Measurements from ENCODE around the gene NAA80.
A peak's percentile ranks its signal among the peaks of the same experiment; 100 is the strongest.

NAA80 gene, protein sequence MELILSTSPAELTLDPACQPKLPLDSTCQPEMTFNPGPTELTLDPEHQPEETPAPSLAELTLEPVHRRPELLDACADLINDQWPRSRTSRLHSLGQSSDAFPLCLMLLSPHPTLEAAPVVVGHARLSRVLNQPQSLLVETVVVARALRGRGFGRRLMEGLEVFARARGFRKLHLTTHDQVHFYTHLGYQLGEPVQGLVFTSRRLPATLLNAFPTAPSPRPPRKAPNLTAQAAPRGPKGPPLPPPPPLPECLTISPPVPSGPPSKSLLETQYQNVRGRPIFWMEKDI

DNA sequence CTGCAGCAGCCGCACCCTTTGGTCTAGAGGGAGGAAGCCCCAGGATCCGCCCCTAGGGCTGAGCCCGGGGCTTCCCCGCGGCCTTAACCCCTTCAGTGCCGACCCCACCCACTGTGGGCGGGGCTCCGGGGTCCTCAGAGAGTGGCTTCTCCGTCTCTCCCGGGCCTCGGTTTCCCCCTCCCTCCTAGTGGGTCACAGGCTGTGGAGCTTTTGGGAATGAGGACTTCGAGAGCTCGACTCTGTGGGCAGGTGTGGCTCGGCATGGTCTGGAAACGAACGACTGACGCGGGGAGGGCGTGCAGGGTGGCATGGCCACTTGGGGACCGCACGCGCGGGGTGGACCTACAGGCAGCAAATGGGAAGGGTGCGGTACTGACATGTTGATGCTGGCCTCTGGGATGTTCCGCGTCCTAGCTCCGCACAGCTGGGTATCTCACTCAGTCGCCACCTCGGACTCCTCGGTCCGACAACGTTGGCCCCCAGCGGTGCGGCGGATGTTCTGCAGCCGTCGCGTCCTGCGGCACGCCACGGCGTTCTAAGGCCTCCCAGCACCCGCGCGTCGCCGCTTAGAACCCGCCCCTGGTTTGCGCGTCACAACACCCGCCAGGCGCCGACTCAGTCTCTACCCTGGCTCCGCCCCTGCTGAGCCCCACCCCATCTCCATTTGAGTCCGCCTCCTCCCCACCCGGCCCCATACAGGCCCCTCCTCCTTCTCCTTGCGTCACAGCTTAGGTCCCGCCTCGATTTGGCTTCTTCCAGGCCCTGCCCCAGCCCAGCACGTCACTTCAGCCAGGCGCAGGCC is at the start of gene NAA80, which contains the start of gene HYAL3:
Gene NAA80 (minus strand): TSS at position 570 of the 802 bp plus-strand sequence. CDS start 1,942 bp downstream, outside the sequence.
Gene HYAL3 (minus strand): TSS at position 570 of the 802 bp plus-strand sequence. CDS start 3,803 bp downstream, outside the sequence.
- DNase-seq: peak; percentile 100

DNA sequence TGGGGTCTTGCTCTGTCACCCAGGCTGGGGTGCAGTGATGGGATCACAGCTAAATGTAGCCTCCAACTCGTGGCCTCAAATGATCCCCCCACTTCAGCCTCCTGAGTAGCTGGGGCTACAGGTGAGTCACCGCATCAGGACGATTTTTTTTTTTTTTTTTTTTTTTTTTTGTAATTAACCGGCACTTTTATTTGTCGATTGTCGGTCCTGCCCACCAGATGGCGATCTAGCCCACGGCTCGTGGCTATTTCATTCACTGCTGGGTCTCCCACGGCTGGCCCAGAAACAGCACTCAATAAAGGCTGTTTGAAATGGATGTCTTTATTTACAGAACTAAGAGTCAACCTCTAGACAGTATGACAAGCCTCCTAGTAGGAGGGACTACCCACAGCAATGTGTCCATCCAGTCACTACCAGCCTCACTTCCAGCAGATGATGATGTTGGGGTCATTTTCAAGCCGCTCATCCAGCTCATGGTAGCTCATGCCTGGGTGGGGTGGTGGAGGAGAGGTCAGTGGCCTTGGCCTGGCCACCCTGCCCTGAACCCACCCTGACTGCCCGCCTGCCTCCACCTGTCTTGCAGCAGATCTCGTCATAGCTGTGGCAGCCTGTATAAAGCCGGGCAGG is 48.1 kb upstream of the NAA80 start:
- peak; percentile 79 for DNase-seq

DNA sequence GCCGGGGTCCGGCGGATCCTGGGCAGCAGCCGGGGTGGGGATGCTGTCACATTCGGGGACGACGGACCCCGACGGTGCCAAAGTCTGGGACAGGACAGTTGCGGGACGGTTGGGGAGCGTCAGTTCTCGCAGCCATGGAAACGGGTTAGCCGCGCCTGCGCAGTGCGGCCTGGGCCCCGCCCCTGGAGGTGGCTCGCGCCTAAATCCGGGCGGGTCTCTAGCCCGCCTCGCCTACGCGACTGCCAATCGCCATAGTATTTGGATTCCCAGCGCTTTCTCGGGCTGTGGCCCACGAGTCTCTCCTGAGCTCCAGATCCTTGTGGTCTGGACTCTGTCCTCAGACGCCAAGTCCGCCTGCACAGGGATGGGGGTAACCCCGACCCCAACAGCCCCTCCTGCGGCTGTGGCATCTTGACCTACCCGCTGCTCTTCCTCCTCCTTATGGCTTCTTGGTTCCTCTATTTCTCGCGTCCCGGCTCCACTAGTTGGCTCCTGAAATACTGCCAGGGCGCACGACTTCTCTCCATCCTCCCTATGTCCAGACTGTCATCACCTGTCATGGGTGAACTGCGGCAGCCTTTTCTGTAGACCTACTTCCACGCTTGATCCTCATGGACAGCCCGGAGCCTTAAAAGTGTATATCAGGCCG is 46.5 kb upstream of the NAA80 start, which contains the start of gene ZMYND10:
Gene ZMYND10 (minus strand): TSS at position 147 of the 649 bp plus-strand sequence. CDS start 153 bp downstream, outside the sequence.
- DNase-seq: peak; percentile 89

DNA sequence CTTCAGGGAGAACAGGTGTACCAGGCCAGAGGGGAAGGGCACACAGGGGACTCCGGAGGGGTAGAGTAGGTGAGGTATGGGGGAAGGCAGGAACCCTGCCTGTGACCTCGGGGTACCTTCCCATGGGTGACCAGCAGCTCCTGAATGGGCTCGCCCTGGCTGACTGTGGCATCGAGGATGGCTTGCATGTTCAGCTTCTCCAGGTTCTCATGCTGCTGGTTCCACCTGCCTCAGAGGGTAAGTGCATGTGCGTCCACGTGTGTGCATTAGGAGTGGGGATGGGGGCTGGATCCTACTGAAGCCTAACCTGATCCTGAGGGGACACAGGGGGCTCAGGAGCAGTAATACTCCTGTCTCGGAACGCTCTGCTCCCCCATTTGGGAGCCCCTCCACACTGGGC is 45.8 kb upstream of the NAA80 start:
- DNase-seq: no peak

DNA sequence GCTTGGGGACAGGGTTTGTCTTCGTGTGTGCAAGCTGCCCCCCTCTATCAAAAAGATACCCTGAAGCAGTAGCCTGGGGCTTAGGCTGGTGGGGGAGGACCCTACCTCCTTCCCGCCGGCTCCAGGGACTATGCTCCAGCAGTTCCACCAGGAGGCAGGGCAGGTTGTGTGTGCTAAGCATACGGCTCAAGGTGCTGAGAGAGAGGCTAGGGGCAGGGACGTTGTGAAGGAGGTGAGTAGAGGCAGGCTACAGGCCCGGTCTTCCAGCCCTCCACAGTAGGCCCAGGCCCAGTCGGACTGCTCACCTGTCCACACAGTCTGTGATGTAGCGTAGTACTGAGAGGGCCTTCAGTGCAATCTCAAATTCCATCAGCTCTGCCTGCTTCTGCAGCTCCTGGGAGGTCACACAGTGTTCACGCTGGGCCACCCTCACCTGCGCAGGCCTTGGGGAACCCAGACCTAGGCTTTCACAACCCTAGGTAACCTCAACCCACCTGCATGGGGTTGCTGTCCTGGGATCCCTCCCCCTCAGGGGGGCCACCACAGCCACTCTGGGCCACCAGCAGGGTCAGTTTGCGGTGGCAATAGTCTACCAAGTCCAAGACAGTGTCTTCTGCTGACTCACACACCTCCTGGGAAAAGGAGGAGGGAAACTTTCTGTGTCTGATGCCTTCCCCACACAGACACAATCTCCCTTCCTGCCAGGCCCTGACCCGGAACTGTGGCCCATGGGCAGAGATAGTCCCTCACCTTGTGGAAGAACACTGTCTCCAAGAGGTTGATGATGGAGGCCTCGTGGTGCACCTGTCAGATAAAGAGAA is 43.8 kb upstream of the NAA80 start:
- DNase-seq: no peak

DNA sequence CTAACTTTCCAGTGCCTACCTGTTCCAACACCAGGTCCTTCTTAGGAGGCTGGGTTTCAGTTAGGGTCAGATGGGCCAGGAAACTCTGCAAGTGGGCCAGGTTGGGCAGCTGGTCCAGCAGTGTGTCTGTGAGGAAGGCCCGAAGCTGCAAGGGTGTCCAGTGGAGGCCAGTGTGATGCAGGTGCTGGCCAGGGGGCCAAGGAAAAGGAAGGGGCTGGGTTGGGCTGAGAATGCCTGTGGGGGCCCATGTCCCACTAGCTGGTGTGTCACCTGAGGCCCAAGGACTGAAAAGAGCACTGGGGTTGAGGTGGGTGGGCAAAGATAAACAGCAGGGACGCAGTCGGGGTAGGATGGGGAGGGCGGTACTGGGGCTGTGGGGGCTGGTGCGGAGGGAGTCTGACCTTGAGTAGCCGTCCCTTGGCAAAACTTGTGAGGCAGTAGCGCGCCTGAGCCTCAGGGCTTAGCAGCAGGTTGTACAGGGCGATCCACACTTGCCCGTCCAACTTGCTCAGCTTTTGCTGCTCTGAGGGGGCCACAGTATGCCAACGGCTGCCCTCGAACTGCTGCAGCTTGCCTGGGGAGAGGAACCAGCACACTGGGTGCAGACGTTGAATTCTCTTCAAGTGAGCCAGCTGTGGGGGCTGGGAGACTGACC is 42.9 kb upstream of the NAA80 start:
- DNase-seq: no peak

DNA sequence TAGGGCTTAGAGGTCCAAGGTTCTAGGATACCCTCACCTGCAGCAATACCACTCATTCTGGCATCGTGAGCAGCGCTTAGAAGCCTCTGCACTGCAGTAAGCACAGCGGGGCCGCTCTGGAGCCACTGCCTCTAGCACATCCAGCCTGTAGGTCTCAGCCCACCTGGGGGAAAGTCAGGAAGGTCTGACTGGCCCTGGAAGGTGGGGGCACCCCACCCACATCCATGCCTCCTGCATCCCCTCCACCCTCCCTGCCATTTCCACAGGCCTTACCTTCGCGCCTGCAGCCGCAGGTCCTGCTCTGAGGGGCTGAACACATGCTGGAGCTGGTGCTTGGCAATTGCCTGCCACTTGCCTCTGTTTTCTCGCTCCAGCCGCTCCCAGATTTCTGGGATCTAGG is 42.3 kb upstream of the NAA80 start:
- DNase-seq: no peak

DNA sequence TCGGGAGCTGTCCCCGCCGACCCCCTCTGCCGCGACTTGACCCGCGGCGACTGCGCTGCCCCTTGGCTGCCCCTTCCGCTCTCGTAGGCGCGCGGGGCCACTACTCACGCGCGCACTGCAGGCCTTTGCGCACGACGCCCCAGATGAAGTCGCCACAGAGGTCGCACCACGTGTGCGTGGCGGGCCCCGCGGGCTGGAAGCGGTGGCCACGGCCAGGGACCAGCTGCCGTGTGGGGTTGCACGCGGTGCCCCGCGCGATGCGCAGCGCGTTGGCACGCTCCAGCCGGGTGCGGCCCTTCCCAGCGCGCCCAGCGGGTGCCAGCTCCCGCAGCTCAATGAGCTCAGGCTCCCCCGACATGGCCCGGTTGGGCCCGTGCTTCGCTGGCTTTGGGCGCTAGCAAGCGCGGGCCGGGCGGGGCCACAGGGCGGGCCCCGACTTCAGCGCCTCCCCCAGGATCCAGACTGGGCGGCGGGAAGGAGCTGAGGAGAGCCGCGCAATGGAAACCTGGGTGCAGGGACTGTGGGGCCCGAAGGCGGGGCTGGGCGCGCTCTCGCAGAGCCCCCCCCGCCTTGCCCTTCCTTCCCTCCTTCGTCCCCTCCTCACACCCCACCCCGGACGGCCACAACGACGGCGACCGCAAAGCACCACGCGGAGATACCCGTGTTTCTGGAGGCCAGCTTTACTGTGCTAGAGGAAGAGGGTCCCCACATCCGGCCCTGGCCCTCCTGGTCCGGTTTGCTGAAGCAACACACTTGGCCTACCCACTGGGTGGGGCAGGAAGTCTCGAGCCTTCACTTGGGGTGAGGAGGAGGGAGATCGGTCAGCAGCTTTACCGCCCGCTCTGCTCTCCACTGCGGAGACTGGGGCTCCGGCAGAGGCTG is 41.5 kb upstream of the NAA80 start, which contains the start of gene RASSF1:
Gene RASSF1 (minus strand): TSS at position 389 of the 882 bp plus-strand sequence. CDS start 31 bp downstream, at position 358.
- peak; percentile 90 for DNase-seq

DNA sequence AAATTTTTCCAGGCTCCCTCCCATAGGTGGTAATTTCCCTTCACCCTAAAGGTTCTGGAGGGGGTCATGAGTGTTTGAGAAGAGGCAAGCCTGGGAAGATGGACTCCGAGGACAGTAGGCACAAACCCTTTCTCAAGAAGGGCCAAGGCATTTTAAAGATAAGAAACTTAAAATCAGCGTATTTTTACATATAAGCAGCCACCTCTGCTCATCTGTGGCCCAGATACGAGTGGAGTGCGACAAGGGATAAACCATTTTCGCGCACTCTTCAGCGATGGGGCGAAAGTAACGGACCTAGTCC is 40.9 kb upstream of the NAA80 start:
- DNase-seq: no peak

DNA sequence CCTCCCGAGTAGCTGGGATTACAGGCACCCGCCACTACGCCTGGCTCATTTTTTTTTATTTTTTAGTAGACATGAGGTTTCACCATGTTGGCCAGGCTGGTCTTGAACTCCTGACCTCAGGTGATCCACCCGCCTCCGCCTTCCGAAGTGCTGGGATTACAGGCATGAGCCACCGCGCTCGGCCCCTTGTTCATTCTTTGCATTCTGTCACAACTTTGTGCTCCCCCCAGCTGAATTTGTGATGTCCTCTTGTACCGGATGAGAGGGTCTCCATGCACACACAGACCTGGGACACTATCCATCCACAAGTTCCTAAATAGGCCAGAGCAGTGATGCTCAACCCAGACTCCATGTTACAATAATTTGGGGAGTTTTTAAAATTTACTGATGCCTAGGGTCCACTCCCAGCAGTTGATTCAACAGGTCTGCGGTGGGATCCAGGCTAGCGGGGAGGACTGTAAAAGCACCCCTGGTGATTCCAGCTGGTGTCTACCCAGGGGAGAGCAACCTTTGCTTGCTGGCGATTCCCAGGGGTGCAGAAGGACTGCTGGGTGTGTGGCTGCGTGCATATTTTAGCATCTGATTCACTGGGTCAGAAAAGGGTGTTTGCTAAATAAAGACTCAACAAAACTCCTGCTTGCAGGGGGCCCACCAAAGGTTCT is 40.4 kb upstream of the NAA80 start:
- DNase-seq: no peak

DNA sequence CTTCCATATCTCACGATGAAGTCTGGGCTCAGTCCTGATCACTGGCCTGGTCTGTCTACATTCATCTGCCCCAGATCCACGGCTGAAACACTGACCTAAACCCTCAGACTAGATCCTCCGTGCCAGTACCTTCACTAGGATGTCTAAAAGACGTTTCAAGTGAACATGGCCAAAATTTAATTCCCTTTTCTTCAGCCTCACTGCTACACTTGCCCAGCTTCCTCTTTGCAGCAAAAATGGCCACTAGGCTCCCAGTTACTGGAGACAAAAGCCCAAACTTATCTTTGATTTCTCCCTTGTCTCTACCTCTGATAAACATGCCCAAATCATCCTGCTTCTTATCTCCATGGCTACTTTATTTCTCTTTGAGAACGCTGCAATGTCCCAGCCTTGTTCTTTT is 39.8 kb upstream of the NAA80 start:
- DNase-seq: no peak

DNA sequence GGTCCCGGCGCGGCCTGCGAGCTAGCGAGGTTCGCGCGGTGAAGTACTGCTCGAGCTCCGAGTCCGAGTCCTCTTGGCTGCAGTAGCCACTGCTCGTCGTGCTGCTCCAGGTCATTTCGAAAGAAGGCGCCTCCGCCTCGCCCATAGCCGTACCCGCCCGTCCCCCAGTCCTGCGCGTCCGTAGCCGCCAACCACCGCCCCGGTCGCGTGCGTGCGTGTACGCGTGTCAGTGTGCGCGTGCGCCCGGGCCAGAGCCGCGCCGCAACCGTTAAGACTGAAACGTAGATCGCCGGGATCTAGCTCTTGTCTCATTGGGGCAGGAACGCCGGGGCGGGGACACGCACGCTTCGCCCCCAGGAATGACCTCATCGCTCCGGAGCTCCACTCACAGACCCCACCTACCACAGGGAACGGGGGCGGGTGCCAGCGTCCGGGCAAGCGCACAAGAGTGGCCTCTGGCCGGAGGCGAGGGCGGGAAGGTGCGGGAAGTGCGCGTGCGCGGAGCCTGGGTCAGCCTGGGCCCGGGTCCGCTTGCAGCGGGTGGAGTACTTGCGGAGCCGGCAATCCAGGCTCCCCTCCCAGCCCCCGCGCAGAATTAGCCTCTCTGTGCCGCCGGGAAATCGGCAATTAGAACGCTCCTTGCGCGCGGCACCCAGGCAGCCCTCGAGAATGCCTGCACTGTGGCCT is 38.1 kb upstream of the NAA80 start:
- DNase-seq: peak; percentile 99

DNA sequence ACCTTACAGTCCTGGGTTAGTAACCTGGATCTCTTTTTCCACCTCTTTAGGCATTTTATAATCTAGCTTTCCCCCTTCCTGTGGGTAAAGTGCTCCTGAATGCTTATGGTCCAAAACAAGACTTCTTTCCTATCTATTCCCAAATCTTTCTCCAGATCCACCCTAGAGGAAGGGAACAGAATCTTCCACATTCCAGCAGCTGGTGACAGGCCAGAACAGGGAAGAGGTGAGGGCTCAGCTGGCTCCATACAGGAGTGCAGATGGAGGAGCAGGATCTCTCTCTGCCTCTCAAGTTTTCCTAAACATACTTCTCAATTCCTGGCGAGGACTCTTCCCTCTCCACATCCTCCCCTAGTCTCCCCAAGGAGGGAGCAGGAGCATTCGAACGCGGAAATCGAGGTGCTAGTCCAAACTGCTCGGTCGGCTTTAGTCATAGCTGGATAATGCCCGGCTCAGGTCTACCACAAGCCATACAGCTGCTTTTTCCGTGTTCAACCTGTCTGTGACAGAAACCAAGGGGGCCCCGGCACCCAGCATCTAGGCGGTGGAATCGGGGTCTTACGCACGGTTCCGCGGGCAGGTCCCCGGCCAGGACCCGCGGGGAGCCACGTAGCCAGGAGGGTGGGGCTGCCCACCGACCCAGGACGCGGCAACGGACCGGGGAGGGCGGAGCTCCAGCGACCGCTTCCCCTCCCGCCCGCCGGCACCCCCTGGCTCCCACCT is 37.4 kb upstream of the NAA80 start:
- no peak for DNase-seq

DNA sequence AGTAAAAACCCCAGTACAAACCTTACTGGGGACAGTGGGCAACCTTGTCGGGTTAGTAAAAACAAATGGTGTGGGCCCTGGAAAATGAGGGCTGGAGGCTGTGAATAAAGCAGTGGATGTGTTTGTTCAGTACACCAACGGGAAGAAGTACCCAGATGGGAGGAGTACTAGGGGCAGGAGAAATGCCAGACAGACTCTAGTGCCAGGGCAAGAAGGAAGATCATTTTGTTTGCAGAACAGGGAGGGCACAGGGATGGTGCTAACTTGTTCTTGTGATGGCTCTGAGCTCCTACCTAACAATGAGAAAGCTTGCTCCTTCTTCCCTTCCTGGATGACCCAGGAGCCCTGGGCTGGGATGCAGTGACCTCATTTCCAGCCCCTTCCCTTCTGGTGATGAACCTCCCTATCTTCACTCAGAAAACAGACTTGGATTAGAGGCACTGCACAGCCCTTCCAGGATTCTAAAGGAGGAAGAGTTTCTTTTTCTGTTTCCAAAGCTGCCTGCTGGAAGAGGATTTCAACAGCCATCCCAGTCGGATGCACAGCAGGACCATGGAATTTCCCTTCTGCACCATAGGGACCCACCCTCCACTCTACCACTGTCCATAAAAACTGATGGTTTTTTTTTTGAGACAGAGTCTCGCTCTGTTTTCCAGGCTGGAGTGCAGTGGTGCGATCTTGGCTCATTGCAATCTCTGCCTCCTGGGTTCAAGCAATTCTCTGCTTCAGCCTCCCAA is 35.3 kb upstream of the NAA80 start:
- no peak for DNase-seq

DNA sequence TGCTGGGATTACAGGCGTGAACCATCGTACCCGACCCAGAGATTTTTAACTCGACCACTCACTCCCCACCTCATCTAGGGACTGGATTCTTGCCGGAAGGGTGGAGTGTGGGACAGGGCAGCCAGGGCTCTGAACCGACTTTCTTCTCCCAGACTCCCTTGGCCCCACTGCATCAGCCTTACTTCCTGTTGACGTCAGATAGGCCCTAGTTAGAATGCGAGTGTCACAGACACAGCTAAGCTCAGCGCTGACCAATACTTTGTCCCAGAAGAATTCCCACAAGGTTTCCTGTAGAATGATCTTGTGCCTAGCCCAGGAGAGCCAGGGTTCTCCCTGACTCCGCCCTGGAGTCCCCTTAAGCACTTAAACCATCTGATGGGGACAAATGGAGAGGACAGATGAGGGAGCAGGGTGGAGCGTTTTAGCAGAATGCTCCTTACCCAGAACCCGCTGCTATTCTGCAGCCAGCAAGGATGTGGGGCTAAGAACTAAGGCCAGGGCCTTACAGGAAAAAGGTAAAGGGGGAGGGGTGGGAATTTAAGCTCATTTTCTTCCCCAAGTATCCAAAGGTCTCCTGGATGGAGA is 34.6 kb upstream of the NAA80 start:
- DNase-seq: no peak

DNA sequence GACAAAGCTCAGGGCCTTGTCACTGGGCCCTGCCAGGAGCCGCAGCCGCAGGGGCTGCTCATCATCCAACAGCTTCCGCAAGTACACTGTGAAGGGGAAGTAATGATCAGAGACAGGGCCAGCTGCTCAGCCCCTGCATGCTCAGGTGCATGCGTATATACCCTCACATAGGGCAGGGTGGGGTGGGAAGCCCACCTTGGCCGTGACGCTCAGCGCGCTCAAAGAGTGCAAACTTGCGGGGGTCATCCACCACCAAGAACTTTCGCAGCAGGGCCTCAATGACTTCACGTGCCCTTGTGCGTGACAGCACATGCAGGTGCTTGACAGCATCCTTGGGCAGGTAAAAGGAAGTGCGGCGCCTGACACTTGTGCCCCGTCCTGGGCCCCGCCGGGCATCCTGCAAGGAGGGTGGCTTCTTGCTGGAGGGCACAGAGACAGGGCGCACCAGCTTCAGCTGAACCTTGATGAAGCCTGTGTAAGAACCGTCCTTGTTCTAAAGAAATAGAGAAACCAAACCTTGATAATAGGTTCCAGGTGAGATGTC is 32.2 kb upstream of the NAA80 start:
- no peak for DNase-seq

DNA sequence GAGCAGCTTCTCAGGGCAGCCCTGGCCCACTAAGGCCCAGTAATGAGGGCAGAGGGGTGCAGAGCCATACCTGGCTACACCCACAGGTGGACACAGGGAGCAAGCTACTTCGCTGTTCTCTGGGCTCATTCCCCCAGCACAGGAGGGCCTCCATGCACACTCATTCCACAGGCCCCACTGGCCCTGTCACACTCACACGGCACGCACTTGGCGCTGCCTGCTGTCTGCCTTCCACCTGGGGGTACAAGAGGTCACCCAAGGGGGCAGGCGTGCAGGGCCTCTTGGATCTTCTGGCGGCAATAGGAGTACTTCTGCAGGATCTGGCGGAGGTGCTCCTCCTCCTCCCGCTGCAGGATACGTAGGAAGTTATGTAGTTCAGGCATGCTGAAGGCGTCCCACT is 31.1 kb upstream of the NAA80 start:
- DNase-seq: no peak
